ENCODE measurements around the gene PMEL.
"Not testable (repeated sequence)": the region's sequence is repeated elsewhere in the genome, so short reads cannot be mapped to it uniquely, and the experiment has no call there.

Gene PMEL

DNA sequence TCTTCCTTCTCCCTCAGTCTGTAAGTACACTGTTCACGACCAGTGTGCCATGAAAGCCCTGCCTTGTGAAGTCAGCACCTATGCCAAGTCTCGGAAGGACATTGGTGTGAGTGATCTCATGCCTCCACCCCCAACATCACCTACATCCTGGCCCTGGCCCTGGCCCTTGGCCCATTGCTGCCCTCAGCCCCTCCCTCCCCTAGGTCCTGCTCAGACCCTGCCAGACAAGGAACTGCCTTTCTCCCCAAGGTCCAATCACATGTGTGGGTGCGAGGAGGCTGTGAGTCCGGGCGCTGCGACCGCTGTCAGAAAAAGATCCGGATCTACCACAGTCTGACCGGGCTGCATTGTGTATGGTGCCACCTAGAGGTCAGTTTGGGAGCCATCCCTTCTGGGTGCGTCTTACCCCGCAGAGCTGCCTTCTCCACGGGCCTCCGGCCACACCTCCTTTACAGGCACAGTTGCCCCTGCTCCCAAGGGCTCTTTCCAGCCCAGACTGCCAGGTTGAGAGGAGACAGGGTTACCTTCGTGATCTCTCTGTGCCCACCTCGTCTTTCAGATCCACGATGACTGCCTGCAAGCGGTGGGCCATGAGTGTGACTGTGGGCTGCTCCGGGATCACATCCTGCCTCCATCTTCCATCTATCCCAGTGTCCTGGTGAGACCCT, 25.6 kb downstream of the PMEL start:
- DNase-seq, result peak; percentile 80

DNA sequence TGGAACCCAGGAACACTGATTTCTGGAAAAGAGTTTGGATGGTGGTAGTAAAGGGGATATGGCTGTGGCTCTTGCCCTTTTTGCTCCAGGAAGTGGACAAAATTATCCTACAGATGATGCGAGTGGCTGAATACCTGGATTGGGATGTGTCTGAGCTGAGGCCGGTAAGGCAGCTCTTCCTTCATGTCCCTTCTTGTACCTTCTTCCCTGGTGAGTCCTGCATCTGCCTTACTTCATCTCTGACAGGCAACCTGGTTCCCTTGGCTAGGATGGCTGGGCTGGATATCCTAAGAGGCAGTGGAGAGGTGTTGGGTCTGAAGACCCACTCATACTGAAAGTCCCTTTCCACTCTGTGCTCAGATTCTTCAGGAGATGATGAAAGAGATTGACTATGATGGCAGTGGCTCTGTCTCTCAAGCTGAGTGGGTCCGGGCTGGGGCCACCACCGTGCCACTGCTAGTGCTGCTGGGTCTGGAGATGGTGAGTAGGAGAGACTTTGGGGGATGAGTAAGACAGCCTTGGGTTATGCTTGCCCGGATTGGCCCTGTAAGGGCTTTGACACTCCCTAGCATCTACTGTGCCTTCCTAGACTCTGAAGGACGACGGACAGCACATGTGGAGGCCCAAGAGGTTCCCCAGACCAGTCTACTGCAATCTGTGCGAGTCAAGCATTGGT, 26.9 kb downstream of the PMEL start:
- DNase-seq, result no peak

DNA sequence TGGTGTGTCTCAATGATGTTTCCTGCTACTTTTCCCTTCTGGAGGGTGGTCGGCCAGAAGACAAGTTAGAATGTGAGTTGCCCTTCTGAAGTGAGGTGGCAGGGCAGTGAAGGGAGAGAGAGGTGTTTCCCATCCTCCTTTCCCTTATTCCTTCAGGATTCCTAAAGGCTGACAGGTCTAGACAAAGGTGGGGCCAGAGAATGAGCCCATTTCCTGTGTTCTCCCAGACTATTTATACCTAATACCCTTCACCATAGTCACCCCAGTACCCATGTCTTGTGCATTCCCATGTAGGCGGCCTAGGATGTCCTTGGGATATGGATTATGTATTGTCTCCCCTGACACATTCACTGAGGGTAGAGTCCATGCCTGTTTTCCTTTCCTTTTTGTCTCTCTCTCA, 27.9 kb downstream of the PMEL start:
- no peak for DNase-seq

DNA sequence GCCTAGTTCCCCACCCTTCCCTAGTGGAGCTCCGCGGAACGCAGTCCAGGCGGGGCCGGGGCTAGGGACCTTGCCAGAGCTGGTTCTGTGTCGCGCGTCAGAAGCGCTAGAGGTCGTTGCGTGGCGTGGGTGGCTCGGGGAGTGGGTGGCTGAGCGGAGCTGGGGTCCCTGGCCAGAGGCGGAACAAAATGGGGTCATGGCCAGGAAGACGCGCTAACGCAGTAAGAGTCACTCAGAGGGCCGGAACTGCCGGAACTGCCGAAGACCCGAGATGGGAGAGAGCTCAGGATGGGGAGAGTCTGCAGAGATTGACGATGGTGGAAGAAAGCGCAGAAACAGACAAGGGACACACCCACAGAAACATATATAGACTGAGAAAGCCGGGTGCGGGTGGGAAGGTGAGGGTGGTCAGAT, 30.1 kb downstream of the PMEL start:
- no peak for DNase-seq

DNA sequence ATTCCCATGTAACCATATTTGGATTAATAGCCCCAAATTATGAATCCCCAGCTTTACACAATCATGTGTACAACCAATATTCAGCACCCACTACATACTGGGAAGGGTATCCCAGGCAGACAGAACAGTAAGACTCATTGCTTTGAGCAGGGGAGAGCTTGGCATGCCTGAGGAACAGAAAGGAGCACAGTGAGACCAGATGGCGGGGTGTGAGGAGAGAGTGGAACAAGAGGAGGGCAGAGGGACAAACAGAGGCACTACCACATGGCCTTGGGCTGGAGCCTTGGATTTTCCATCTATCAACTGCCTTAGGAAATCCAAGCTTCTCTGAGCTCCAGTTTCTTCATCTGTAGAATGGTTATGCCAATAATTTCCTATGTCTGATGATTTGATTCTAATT, 31.1 kb downstream of the PMEL start:
- DNase-seq, result no peak

DNA sequence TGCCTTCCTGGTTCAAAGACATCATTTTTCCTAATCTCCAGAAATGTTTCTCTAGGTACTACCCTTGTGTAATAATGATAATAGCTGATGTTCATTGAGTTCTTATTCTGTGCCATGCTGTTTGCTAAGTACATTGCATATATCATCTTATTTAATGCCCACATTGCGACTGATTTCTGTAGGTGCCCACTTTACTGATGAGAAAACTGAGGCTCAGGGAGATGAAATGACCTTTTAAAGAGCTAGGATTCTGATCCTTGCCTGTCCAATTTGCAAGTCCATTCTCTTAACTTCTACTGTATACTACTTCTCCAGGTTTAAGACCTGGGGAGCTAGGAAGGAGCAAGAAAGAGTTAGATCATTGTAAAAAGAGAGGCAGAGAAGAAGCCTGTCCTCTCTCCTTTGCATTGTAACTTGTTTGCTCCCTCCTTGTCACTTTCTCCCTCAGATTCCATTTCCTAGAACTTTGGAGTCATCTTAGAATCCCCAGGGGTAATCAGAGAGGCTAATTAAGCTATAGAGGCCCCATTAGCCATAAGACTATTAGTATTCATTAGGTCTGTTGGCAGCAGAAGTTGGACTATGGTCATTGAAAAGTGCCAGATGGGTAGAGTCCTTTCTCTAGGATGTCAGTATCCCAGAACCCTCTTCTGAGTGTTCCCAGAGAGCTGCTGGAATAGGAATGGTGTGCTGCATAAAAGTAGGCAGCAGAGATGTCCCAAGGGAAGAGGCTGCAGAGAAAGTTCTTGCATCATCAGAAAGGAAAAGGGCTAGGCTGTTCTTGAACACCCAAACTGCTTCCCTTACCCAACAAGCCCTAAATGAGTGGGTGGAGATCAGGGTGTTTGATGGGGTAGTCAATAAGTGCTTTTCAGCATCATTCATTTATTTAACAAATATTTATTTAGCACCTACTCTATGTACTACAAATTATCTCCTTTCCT, 31.8 kb downstream of the PMEL start:
- no peak for DNase-seq

DNA sequence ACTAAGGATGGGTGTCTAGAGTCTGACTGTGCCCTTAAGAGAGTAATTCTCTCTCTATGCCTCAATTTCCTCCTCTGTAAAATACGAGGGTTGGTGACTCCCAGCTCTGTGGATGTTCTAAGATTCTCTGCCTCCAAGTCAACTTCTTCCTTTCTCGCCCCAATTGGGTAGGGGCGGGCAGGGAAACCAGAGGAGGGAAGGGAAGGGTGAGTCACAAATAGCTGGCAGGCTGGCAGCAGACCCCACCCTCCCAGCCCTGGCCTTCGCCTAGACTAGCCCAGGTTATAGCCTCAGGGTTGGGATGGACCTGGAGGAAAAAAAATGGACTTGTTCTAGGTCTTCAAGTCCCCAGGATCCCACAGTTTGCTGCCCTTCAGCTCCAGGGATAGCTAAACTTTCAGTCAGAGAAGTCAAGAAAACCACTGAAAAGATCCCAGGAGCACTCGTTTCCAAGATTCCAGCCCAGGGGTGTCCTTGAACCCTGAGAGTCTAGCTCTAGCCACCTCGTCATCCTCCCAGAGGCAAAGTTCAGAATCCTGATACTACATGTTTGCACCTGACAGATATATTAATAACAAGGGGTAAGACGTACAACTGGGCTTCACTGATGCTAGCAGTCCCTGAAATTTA, 32.6 kb downstream of the PMEL start:
- DNase-seq, result no peak

DNA sequence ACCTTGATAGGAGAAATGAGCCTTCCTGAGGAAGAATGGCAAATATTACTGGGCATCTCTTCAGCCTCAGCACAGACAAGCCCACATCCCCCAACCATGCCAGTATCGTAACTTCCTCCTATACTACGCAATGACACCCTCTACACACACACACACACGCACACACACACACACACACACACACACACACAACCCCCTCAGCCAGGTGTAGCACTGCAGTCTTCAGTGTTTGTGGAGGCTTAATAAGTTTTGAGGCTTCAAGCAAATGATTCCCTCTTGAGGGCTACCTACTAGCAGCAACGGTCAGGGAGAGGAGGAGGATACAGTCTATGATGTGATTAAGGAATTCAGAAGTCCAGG, 33.3 kb downstream of the PMEL start:
- DNase-seq, result no peak

DNA sequence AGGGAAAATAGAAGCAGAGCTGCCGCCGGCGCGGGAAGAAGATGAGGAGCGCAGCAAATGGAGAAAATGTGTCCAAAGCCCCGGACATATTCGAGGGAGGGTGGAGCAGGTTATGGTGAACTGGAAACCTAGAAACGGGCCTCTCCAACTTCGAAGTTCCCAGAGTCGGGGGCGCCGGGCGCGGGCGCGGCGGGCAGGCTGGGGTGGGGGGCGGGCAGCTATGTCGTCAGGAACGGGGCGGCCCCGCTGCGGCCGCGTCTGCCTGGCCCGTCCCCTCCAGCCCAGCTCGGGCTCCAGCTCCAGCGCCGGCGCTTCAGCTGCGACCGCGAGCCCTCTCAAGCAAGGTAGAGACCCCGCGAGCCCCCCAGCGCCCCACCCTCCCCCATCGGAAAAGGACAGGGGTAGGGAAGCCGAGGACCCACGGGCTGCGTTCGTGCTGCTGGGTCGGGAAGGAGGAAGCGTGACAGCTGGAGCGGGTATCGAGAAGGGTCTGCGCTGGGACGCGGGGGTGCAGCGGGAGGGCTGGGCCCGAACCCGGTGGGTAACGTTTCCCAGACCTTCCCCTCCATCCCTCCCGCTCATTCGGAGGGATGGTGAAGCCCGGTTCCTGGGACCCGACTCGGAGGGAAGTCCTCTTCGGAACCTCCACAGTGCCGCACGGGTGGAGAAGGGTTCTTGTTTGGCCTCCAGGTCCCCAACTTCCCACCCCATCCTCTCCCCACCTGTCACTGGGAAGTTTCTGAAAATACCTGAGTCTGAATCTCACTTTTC, 33.9 kb downstream of the PMEL start:
- no peak for DNase-seq

DNA sequence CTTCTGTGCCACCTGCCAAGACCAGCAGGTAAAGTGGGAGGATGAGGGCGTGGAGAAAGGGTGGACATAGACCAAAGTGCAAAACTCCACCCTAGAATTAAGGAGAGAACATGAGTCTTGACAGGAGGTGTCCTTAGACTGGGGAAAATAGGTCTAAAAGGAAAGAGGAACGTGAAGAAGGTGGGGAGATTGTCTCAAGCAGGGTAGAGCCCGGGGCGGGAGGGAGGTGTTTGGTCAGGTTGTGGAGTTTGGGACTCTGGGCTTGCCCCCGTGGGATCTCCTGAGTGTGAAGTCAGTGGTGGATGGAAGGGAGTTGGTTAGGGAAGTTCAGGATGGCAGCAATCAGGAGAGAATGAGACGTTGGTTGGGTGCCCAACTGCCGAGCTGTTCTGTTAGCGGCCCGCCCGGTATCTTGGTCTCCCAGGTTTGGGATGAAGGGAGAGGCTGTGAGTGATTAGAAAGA, 34.5 kb downstream of the PMEL start:
- no peak for DNase-seq

DNA sequence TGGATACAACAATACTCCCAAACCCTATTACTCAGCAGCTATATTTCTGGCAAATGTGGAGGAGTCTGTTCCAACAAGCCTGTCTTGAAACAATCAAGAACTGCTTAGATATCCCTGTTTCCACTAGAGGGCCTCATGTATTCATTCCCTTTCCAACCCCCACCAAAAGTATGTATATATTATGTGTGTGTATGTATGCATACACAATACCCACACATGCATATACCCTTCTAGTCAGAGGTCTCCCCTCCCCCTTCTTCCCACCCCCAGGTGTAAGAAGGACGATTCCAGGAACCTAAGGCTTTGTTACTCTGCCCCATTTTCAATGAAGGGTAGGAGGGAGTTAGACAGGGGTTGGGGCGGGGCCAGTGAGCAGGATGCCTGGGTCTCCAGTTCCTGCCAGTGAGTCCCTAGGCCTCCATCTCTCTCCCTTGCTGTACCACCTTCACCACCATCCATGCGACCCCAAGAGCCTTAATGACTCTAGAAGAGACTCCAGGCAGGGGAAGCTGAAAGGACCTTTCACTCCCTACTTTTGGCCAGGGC, 35.0 kb downstream of the PMEL start, which contains the start of gene DGKA:
DGKA (plus strand) TSS at position 392 of the 546 bp plus-strand sequence. CDS start 5,342 bp downstream, outside the sequence.
- DNase-seq, result peak; percentile 56

DNA sequence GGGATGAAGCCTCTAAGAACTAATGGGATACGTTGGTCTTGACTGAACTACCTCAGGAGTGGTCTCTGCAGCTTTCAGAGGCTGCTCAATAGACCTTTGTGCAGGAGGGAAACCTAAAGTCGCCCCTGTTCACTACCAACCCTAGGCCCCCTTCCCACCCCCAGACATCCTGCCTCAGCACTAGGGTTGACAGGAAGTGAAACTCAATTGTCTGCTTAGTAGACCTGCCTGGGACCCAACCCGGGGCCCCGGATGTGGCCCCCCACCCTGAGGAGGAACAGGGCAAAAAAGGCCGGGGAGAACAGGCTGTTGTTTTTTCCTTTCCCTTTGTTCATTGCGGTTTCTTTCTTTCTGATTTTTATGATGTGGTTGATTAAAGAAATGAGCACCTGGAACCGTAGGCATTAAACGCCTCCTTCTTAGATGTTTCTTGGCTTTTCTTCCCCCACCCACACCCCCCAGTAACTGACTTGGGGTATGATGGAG, 36.5 kb downstream of the PMEL start:
- DNase-seq, result peak; percentile 83

DNA sequence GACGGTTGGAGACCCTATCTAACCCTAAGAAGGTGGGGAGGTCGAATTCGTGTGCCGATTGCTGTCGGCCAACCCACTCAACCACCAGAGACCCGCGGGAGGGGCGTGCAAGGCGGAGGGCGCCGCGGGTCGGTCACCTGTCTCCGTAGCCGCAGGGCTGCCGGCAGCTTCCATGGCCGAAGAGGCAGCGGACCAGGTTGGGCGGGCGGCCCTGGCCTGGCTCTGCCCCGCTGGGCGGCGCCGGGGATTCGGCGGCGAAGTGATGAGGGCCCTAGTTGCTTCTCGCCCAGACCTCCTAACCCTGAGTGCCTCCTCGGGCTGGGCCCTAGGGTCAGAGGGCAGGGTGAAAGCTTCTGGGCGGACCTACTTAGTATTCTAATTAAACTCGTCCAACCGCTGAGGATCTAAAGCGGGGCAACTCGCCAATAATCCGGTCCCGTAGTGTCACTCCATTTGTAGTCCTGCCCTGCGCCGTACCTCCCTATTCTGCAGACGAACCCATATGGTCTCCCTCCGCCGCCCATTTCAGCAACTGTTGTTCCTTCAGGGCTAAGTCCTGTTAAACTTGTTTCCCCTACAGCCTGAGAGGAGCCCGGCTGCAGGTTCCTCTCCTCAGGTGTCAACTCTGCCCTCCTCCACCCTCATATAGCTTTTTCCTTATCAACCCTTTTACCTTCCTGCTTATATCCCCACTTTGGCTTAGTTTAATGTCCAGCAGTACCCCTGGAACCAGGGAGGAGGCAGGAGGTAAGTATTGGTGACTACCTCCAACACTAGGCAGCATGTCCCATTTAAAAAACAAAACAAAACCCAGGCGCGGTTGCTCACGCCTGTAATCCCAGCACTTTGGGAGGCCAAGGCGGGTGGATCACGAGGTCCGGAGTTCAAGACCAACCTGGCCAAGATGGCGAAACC, 38.0 kb downstream of the PMEL start, which contains the start of gene PYM1:
PYM1 (minus strand) TSS at position 307 of the 915 bp plus-strand sequence; CDS start at position 174, 133 bp downstream.
- DNase-seq, result peak; percentile 49

DNA sequence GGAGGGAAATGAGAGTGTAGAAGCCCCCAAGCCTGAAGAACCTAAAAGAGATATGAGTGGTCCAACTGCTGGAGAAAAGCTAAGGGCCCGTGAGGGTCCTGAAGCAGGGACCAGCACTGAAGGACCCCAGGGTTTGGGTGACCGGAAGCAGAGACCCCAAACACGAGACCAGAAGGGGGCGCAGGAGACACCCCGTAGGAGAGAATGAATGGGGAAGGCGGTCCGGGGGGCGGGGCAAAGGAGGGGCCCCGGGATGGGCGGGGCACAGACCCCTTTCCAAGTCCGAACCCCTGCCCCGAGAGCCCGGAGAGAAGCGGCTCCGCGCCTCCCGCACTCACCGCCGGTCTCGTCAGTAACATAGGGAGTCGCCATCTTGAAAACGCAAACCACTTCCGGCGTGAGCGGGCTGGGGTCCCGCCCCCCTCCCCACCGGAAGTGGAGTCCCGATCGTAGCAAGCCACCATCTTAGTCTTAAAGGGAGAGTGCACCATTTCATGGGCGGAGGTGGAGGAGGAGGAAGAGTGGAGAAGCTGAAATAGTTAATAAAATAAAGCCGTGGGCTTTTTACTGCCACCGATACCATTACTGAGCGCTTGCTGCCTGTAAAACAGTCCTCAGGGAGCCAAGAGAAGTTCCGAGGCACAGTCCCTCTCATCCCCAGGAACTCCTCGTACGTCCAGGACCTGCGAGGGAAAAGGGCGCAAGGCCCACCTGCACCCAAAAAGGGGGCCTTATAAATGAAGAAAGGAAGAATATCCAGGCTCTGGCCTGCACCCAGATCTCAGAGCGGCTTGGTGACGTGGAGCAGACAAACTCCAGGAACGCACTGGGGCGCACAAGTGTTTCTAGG, 38.9 kb downstream of the PMEL start:
- DNase-seq, result peak; percentile 84

DNA sequence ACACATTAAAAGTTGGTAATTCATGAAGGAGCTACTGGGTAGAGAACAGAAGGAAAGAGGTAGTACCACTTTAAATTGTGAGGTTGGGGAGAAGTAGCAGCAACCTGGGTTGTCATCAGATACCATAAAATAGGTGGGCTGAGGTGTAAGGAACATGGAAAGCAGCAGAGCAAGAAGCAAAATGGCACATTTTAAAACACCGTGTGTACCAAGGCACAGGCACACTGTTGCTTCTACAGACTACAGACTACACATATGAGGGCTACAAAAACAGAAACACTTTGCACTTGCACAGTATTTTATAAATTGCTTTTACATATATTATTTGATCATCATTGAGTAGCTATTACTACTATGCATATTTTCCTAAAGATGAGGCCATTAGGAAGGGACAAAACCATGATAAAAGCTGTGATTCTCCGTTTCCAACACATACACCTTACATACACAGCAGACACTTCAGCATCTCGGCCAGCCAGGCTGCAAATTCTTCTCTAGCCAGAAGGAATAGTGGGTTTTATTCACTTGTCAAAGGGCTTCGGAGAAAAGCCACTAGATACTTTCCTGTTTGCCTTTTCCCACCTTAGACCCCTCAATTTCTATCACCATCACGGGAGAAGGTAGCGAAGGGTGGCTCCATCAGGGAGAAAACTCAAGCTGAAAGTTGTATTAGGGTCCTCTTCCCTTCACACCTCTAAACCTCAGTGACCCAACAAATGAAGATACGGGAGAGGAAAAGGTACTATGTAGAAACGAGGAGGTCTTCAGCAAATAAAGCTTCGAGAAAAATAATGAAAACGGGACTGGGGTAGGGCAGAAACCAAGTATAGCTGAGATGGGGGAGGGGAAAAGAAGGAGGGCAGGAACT, 39.7 kb downstream of the PMEL start:
- no peak for DNase-seq

DNA sequence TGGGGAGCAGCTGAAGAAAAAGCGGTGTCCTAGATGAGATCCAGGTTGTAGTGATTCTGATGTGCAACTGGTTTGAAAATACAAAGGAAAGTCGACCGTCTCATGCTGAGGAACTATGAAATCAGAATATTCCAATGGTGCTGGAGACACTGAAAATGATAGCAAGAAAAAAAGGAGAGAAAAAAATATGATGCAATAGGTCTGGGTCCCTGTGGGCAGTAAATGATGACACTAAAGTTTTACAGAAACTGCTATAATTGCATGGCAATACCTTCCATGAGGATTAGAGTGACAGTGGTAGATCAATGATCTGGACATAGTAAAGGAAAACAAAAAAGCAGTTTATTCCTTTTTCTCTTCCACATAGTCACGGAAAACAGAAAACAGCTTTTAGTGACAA, 40.5 kb downstream of the PMEL start:
- no peak for DNase-seq

DNA sequence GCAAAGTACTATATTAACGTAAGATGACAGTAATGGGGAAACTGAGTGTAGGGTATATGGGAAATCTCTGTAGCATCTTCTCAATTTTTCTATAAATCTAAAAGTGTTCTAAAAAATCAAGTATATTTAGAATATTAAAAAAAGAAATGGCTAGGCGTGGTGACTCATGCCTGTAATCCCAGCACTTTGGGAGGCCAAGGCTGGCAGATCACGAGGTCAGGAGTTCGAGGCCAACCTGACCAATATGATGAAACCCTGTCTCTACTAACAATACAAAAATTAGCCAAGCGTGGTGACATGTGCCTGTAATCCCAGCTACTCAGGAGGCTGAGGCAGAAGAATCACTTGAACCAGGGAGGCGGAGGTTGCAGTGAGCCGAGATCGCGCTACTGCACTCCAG, 42.2 kb downstream of the PMEL start:
- not testable (repeated sequence) for DNase-seq

DNA sequence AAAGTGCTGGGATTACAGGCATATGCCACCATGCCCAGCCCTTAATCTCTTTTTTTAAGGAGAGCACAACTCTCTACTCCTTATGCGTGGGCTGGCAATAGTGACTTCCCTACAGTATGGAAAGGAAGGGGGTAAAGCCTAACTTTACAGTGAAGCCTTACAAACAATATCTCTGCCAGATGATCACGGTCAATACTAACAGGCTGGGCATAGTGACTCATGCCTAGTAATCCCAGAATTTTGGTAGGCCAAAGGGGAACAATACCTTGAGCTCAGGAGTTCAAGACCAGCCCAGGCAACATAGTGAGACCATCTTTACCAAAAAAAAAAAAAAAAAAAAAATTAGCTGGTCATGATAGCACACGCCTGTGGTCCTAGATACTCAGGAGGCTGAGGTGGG, 43.7 kb downstream of the PMEL start:
- no peak for DNase-seq

Data from effector CD4-positive, alpha-beta T cell (primary cell).